Epithelial cell of proximal tubule (primary cell): ENCODE measurements around the gene AMBRA1. TPM values are rescaled to one million over a fixed set of nuclear protein-coding genes. Genes with fewer than 3 reads are reported as not detected.

Source experiments
- DNase-seq: peaks from one replicate; pipeline ENCODE4 v3.0.0-alpha.2; 2011; ENCODE audit warnings: low read depth
- H3K4me3 ChIP-seq: 2 replicates; pipeline ENCODE4 v1.5.1; 2011; ENCODE audit warnings: low read depth, mild to moderate bottlenecking, low read length
- CTCF ChIP-seq: conservative IDR thresholded peaks from 2 replicates; pipeline ENCODE4 v1.5.1; 2012; ENCODE audit warnings: low read depth, mild to moderate bottlenecking, low read length
- total RNA-seq: library from RNA; depleted of rRNA; stranded (reverse); fragments of >200 nt; gene quantifications from 2 replicates; pipeline ENCODE4 v1.2.3, GENCODE V29; 2015

The AMBRA1 gene
- total RNA-seq, 1 donor from 2014 or later, result 21.0 TPM

- DNase-seq, result no peak
- no peak overlapping the region for H3K4me3 ChIP-seq
- TF ChIP-seq CTCF, result no peak
These were observed 46.2 kb downstream of the AMBRA1 start for GRCh38 chr11:46547579-46547978.

GRCh38 chr11:46543564-46543963, 50.3 kb downstream of the AMBRA1 start:
- no peak for DNase-seq
- no peak for TF ChIP-seq CTCF
- no peak overlapping the region for H3K4me3 ChIP-seq

GRCh38 chr11:46541593-46542371, 52.0 kb downstream of the AMBRA1 start:
- no peak for TF ChIP-seq CTCF
- no peak for DNase-seq
- no peak overlapping the region for H3K4me3 ChIP-seq

- no peak for DNase-seq
- TF ChIP-seq CTCF, result no peak
- no peak overlapping the region for H3K4me3 ChIP-seq
These were observed 53.0 kb downstream of the AMBRA1 start for GRCh38 chr11:46540807-46541206.

GRCh38 chr11:46537537-46538295, 56.1 kb downstream of the AMBRA1 start:
- DNase-seq, result no peak
- TF ChIP-seq CTCF, result peak; percentile 100
- no peak overlapping the region for H3K4me3 ChIP-seq

- no peak for DNase-seq
- peak; percentile 41 for TF ChIP-seq CTCF
- no peak overlapping the region for H3K4me3 ChIP-seq
These were observed 56.7 kb downstream of the AMBRA1 start for GRCh38 chr11:46537121-46537520.
